ENCODE results near the gene EIF3F. TPM values are rescaled to one million over a fixed set of nuclear protein-coding genes. Genes with fewer than 3 reads are reported as not detected.
"Not testable (repeated sequence)": the region's sequence is repeated elsewhere in the genome, so short reads cannot be mapped to it uniquely, and the experiment has no call there.

Gene EIF3F
- total RNA-seq, 1 donor from 2014 or later = 200 TPM

DNA sequence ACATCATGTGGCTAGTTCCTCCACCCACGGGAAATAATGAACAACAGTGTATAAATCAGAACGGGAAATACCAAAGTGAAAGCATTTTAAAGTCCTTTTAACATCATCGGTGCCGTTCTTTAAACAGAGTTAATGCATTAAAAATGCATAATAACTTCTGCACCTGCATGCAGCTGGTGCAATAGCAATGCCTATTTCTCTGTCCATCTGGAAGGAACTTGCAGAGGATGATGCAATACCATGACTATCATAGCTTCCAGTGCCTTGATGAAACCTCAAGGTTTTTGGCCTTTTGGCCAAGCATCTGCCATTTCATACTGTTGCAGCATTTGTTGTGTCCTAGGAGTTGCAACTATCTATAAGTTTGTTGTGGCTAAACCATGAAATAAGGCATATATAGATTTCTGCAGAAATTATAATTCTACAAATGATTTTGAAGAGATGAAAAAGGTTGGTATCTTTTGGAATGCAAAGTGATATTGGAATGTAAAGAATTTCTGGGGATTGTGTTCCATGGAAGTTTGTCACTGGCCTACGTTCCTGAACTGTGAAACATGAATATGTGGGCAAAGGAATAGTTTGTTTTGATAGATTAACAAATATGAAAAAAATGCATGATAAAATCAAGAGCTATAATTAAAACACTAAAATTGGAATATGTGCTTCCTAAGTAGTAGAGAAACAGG lies 9.8 kb upstream of the EIF3F start:
- Histone ChIP-seq H3K27me3 (no peaks in the 10 kb centered on the region), H3K27ac (no peak overlapping the region), H3K4me3 (no peak overlapping the region), H3K4me1 (peaks cover 3% of the 10 kb centered on the region), H3K9me3 (no peaks in the 10 kb centered on the region), H3K36me3 (no peaks in the 10 kb centered on the region)
- TF ChIP-seq, protein P1, sequence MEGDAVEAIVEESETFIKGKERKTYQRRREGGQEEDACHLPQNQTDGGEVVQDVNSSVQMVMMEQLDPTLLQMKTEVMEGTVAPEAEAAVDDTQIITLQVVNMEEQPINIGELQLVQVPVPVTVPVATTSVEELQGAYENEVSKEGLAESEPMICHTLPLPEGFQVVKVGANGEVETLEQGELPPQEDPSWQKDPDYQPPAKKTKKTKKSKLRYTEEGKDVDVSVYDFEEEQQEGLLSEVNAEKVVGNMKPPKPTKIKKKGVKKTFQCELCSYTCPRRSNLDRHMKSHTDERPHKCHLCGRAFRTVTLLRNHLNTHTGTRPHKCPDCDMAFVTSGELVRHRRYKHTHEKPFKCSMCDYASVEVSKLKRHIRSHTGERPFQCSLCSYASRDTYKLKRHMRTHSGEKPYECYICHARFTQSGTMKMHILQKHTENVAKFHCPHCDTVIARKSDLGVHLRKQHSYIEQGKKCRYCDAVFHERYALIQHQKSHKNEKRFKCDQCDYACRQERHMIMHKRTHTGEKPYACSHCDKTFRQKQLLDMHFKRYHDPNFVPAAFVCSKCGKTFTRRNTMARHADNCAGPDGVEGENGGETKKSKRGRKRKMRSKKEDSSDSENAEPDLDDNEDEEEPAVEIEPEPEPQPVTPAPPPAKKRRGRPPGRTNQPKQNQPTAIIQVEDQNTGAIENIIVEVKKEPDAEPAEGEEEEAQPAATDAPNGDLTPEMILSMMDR (IDR thresholded peaks at IDR 0.05) = no peak
- no peak for DNase-seq
- intact Hi-C loops (cut with DNase I) = no loop called here
- no peak for ATAC-seq

DNA sequence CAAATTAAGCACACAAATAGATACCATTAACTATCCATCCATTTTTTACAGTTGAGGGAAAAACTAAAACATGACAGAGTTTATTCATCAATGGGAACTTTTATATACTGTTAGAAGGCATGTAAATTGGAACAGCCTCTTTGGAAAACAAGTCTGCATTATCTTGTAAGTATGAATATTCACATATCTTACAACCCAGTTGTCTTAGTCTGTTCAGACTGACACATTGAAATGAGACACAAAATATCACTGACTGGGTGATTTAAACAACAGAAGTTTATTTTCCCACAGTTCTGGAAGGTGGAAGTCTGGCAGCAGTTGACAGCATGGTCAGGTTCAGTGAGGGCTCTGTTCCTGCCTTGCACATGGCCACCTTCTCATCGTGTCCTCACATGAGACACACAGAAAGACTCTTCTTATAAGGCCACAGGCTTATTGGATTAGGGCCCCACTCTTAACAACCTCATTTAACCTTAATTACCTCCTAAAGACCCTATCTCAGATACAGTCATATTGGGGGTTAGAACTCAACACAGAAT lies 5.4 kb upstream of the EIF3F start:
- no peak overlapping the region for H3K27ac ChIP-seq
- H3K9me3 ChIP-seq = no peaks in the 10 kb centered on the region
- intact Hi-C loops (cut with DNase I) = loop anchor here (10.0 kb wide), 1 partner anchor 87 kb away; no protein-coding TSS in a partner anchor
- no peak overlapping the region for H3K4me3 ChIP-seq
- DNase-seq (no peak), ATAC-seq (no peak)
- no peaks in the 10 kb centered on the region for H3K27me3 ChIP-seq
- H3K36me3 ChIP-seq = no peaks in the 10 kb centered on the region
- TF ChIP-seq, protein P1 (IDR thresholded peaks at IDR 0.05) = no peak
- H3K4me1 ChIP-seq = peaks cover 10% of the 10 kb centered on the region

DNA sequence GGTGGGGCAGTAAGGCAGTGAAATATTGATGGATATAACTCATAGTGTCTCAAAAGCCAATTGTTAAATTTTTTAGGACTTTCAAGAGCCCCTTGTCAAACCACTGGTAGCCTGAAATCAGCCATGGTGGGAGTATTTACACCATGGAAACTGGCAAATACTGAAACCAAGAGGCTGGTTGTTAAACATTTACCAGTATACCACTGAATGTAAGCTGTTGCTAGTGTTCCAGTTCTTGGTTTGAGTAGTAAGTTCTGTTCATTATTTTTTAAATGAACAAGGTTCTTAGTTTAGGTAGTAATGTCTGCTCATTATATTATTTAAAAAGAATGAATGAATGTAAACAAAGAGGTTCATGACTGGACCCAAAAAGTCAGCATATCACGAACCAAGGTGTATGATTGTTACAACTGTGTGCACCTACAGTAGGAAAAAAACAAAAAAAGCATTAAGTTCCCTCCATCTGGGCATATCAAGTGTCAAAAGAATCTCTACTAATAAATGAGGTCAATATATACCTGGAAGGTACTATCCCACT lies 4.5 kb upstream of the EIF3F start:
- TF ChIP-seq, protein P1 (IDR thresholded peaks at IDR 0.05) = no peak
- H3K27ac ChIP-seq = no peak overlapping the region
- H3K4me1 ChIP-seq = peaks cover 10% of the 10 kb centered on the region
- H3K4me3 ChIP-seq = no peak overlapping the region
- no peaks in the 10 kb centered on the region for H3K36me3 ChIP-seq
- ATAC-seq = no peak
- DNase-seq = no peak
- H3K9me3 ChIP-seq = no peaks in the 10 kb centered on the region
- intact Hi-C loops (cut with DNase I) = loop anchor here (10.0 kb wide), 1 partner anchor 88 kb away; no protein-coding TSS in a partner anchor
- H3K27me3 ChIP-seq = no peaks in the 10 kb centered on the region

DNA sequence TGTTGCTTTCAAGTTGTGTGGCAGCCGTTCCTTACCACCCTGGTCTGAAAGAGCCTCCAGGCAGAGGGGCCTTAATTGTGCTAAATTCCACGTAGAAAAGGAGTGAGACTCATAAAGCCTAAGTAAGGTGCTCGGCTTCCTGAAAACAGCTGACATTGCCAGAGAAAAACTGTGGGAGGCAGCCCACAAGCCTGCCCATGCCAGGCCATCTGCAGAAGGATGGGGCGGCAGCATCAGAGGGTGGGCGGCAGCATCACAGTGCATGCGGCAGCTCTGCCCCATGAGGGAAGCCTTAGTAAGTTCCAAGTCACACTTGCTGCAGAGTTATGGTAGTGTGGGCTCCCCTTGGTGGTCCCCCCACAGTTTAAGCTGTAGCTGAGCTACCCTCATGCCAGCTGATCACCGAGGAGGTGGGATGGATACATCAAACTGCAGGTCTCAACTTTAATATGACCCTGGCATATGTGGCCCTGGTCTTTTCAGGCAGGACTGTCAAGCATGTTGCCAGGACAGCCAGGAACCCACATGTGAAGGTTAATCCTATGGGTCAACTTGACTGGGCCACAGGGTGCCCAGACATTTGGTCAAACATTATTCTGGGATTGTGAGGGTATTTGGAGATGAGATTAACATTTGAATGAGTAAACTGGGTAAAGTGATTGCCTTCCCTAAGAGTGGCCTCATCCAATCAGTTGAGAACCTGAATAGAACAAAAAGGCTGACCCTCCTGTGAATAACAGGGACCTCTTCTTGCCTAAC lies 3.1 kb upstream of the EIF3F start:
- DNase-seq (no peak), ATAC-seq (no peak)
- no peaks in the 10 kb centered on the region for H3K27me3 ChIP-seq
- H3K4me3 ChIP-seq = no peak overlapping the region
- peaks cover 21% of the 10 kb centered on the region for H3K4me1 ChIP-seq
- H3K9me3 ChIP-seq = no peaks in the 10 kb centered on the region
- H3K36me3 ChIP-seq = peaks cover 2% of the 10 kb centered on the region
- TF ChIP-seq, protein P1 (IDR thresholded peaks at IDR 0.05) = no peak
- intact Hi-C loops (cut with DNase I) = loop anchor here (10.0 kb wide), 1 partner anchor 89 kb away; no protein-coding TSS in a partner anchor
- H3K27ac ChIP-seq = no peak overlapping the region

DNA sequence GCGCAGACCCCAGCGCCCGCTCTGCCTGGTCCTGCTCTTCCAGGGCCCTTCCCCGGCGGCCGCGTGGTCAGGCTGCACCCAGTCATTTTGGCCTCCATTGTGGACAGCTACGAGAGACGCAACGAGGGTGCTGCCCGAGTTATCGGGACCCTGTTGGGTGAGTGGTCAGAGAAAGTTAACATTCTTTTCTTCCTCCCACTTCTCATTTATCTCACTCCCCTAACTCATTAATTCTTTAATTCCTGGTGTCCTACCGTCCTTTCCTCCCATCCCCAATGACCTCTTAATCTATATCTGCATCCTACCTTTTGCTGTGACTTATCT lies 385 bp downstream of the EIF3F start:
- not testable (repeated sequence) for ATAC-seq, H3K9me3 ChIP-seq, H3K27me3 ChIP-seq, DNase-seq
- H3K4me3 ChIP-seq = peak overlapping the region; percentile 75
- peaks cover 30% of the 10 kb centered on the region for H3K36me3 ChIP-seq
- H3K27ac ChIP-seq = peak overlapping the region; percentile 49
- H3K4me1 ChIP-seq = peaks cover 33% of the 10 kb centered on the region
- intact Hi-C loops (cut with DNase I) = loop anchor here (10.0 kb wide), 1 partner anchor 93 kb away; no protein-coding TSS in a partner anchor

All from upper lobe of right lung (tissue), 1 donor.